Chondrocyte (in vitro differentiated cells): ENCODE results near the gene PLA2G2C. TPM values are rescaled to one million over a fixed set of nuclear protein-coding genes. Genes with fewer than 3 reads are reported as not detected.

Experiments used
- DNase-seq: peaks from one replicate; pipeline ENCODE4 v3.0.0; 2021; ENCODE audit warnings: mixed read lengths, low spot score
- H3K27ac Mint-ChIP-seq: one replicate; pipeline ENCODE4 v1.8.0; 2021; ENCODE audit warnings: mild to moderate bottlenecking, moderate library complexity, mixed read lengths; ENCODE audit not compliant: unreplicated experiment
- H3K27me3 Mint-ChIP-seq: 2 replicates; pipeline ENCODE4 v1.8.0; 2021; ENCODE audit warnings: low read depth, mixed read lengths
- H3K36me3 Mint-ChIP-seq: 2 replicates; pipeline ENCODE4 v1.8.0; 2021; ENCODE audit warnings: low read depth, mixed read lengths
- H3K4me1 Mint-ChIP-seq: 2 replicates; pipeline ENCODE4 v1.8.0; 2021; ENCODE audit warnings: low read depth, mild to moderate bottlenecking, mixed read lengths
- H3K4me3 Mint-ChIP-seq: one replicate; pipeline ENCODE4 v1.8.0; 2021; ENCODE audit warnings: mild to moderate bottlenecking, moderate library complexity, mixed read lengths; ENCODE audit not compliant: unreplicated experiment
- H3K9me3 Mint-ChIP-seq: 2 replicates; pipeline ENCODE4 v1.8.0; 2021; ENCODE audit warnings: low read depth, mixed read lengths
- total RNA-seq: library from RNA; stranded (reverse); gene quantifications from 3 replicates; pipeline ENCODE4 v1.2.1, GENCODE V29; 2021
- TF ChIP-seq, protein P1 (sequence below): fragments of 200-600 bp; sonication (generic); IDR thresholded peaks from 2 replicates; pipeline ENCODE4 v1.5.0; 2021; ENCODE audit warnings: antibody characterized with exemption, mild to moderate bottlenecking, moderate library complexity

Gene PLA2G2C
- total RNA-seq, 1 donor from 2014 or later, result not detected

DNA sequence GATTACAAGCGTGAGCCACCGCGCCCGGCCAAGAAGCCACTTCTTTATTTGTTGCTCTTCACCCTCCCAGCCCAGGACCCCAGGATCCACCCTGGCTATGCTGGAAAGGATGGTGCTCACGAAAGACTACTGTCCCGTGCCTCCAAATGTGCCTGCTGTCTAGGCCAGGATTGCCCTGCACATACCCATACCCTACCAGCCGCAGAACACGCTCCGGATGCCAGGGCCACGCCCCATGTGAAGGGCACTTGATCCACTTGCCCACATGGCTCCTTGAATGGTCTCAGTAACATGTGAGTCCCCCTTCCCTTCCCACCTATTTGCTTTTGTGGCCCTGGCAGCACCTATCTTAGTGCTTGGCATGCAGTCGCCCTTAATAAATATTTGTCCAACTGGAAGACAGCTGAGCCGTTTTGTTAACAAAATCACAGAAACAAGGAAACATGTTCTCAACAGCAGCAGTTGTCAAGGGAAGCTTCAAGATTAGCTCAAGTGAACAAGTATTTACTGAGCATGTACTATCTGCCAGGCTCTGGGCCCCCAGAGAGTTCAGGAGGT is 14.2 kb downstream of the PLA2G2C start:
- H3K36me3 Mint-ChIP-seq, result no peaks in the 10 kb centered on the region
- H3K27me3 Mint-ChIP-seq, result peaks cover 27% of the 10 kb centered on the region
- TF ChIP-seq, protein P1, sequence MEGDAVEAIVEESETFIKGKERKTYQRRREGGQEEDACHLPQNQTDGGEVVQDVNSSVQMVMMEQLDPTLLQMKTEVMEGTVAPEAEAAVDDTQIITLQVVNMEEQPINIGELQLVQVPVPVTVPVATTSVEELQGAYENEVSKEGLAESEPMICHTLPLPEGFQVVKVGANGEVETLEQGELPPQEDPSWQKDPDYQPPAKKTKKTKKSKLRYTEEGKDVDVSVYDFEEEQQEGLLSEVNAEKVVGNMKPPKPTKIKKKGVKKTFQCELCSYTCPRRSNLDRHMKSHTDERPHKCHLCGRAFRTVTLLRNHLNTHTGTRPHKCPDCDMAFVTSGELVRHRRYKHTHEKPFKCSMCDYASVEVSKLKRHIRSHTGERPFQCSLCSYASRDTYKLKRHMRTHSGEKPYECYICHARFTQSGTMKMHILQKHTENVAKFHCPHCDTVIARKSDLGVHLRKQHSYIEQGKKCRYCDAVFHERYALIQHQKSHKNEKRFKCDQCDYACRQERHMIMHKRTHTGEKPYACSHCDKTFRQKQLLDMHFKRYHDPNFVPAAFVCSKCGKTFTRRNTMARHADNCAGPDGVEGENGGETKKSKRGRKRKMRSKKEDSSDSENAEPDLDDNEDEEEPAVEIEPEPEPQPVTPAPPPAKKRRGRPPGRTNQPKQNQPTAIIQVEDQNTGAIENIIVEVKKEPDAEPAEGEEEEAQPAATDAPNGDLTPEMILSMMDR, result no peak
- no peak overlapping the region for H3K4me3 Mint-ChIP-seq
- no peaks in the 10 kb centered on the region for H3K9me3 Mint-ChIP-seq
- H3K27ac Mint-ChIP-seq, result no peak overlapping the region
- H3K4me1 Mint-ChIP-seq, result no peaks in the 10 kb centered on the region
- peak; percentile 53 for DNase-seq

DNA sequence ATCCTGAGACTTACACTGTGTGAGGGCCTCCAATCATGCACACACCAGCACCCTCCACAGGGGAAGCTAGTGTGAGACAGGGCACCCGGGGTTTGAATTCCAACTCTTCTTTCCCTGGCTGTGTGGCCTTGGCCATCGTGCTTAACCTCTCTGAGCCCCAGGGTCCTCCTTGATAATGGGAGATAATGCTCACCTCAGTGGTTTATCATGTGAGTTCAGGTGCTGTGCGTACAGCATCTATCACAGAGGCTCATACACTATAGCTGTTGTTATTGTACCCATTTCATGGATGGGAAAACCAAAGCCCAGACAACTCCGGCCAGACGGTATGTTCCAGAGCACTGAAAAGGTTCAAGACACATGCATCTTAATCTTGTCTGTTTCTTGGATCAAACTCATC is 16.4 kb downstream of the PLA2G2C start:
- no peaks in the 10 kb centered on the region for H3K36me3 Mint-ChIP-seq
- peak; percentile 26 for DNase-seq
- TF ChIP-seq, protein P1, result no peak
- H3K27ac Mint-ChIP-seq, result no peak overlapping the region
- H3K4me1 Mint-ChIP-seq, result no peaks in the 10 kb centered on the region
- H3K27me3 Mint-ChIP-seq, result peaks cover 25% of the 10 kb centered on the region
- H3K4me3 Mint-ChIP-seq, result no peak overlapping the region
- no peaks in the 10 kb centered on the region for H3K9me3 Mint-ChIP-seq

GRCh38 chr1:20168564-20169491 is 17.5 kb downstream of the PLA2G2C start:
- DNase-seq, result no peak
- Mint-ChIP-seq H3K4me3 (no peak overlapping the region), H3K27me3 (peaks cover 24% of the 10 kb centered on the region), H3K27ac (no peak overlapping the region), H3K9me3 (no peaks in the 10 kb centered on the region), H3K36me3 (peaks cover 2% of the 10 kb centered on the region), H3K4me1 (no peaks in the 10 kb centered on the region)
- TF ChIP-seq, protein P1, result no peak

- Mint-ChIP-seq H3K27ac (no peak overlapping the region), H3K9me3 (peaks cover 13% of the 10 kb centered on the region), H3K27me3 (peaks cover 20% of the 10 kb centered on the region), H3K36me3 (peaks cover 2% of the 10 kb centered on the region), H3K4me3 (no peak overlapping the region), H3K4me1 (no peaks in the 10 kb centered on the region)
- DNase-seq, result no peak
- TF ChIP-seq, protein P1, result no peak
Observed at GRCh38 chr1:20167126-20167525, 19.2 kb downstream of the PLA2G2C start.

- Mint-ChIP-seq H3K27me3 (peaks cover 20% of the 10 kb centered on the region), H3K4me1 (no peaks in the 10 kb centered on the region), H3K36me3 (peaks cover 3% of the 10 kb centered on the region), H3K4me3 (no peak overlapping the region), H3K27ac (no peak overlapping the region), H3K9me3 (peaks cover 21% of the 10 kb centered on the region)
- TF ChIP-seq, protein P1, result no peak
- no peak for DNase-seq
Observed at GRCh38 chr1:20166051-20166450, 20.3 kb downstream of the PLA2G2C start.
